Spleen (tissue), 7 donors: ENCODE data around the gene COL1A1.

Experiments
- CTCF ChIP-seq, 11 experiments: fragments of 200-600 bp in 7 of 11; fragments of 450-650 bp in 4 of 11; sonication (generic) in 4 of 11; IDR thresholded peaks in 8 of 11; conservative IDR thresholded peaks in 3 of 11; 1 replicate in 7 of 11; 2 replicates in 4 of 11; pipeline versions ENCODE4 v1.4.0 to v1.8.0; 2016 to 2021; ENCODE audit warnings: antibody characterized with exemption in 11 of 11, inconsistent platforms in 4 of 11, mild to moderate bottlenecking in 1 of 11
- POLR2A ChIP-seq, 3 donors: fragments of 450-650 bp; IDR thresholded peaks; one replicate each; pipeline ENCODE4 v1.5.1; 2017; ENCODE audit warnings: antibody characterized with exemption in 3 of 3, mild to moderate bottlenecking in 1 of 3
- POLR2AphosphoS5 ChIP-seq, 3 donors: sonication (generic); formaldehyde crosslinking; IDR thresholded peaks; one replicate each; pipeline ENCODE4 v1.5.1; 2017; ENCODE audit warnings: antibody characterized with exemption in 3 of 3
- donor health status: DM: no; HTN: no; CAD: no; lungs with moderate emphysema.
- donor health status: DM: no; HTN: no; CAD: no.
- donor health status: DM: no; HTN: no; CAD: no.

DNA sequence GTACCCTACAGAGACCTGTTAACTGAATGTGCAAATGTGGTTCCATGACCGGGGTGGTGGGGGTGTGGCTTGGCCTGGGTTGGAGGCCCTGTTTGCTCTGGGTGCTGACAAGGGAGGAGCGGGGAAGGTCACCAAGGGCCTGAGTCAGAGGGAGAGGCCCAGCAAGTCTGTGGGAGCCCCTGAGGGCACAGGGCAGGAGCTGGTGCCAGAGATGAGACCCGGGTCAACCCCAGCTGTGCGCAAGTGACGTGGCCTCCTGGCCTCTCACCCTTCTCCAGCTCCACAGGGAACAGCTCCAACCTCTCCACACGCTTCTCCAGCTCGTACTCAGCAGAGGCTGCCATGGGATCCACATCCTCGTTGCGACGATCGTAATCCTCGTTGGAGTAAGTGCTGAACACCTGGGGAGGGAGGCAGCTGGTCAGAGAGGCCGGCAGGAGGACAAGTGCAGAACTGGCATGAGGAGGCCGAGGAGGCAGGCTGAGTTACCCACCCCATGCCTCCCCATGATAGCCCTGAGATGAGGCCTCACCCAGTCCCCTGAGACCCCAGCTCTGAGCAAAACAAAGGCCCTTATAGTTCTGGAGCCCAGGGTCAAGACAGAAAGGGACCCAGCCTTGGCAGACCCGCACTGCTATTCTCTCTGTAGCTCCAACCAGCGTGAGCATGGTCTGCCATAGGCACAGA is 56.4 kb downstream of the COL1A1 start:
- no peak for TF ChIP-seq CTCF (IDR thresholded peaks at IDR 0.05 in 8 of 11, conservative IDR thresholded peaks at IDR 0.05 in 3 of 11)
- no peak for TF ChIP-seq POLR2A (IDR thresholded peaks at IDR 0.05)
- peak in 2 of 3 donors; percentile 13 to 55 for TF ChIP-seq POLR2AphosphoS5 (IDR thresholded peaks at IDR 0.05)
